Measurements from ENCODE around the gene DPPA5. TPM values are rescaled to one million over a fixed set of nuclear protein-coding genes. Genes with fewer than 3 reads are reported as not detected.
"Not testable (repeated sequence)": the region's sequence is repeated elsewhere in the genome, so short reads cannot be mapped to it uniquely, and the experiment has no call there.

DPPA5 gene
- total RNA-seq, 1 donor from 2014 or later, result not detected

DNA sequence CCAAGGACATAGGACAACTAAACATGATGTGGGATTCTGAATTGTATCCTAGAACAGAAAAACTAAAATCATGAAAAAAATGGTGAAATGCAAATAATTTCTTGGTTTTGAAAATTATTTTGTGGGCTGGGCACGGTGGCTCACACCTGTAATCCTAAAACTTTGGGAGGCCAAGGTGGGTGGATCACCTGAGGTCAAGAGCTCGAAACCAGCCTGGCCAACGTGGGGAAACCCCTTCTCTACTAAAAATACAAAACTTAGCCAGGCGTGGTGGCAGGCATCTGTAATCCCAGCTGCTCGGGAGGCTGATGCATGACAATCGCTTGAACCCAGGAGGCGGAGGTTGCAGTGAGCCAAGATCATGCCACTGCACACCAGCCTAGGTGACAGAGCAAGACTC lies 50.3 kb downstream of the DPPA5 start:
- DNase-seq (ENCODE audit: low read depth in 2 of 2), result not testable (repeated sequence)

Other genes starting within 250 kb of the DPPA5 start
- gene KHDC1L, start 128.8 kb downstream of the DPPA5 start, total RNA-seq, result not detected in 2 replicates
- gene KHDC1, start 91.1 kb downstream of the DPPA5 start, total RNA-seq, result 0.22 TPM in 1 of 2 replicates, not detected in the other
- gene KHDC3L, start 8.4 kb upstream of the DPPA5 start, total RNA-seq, result not detected in 2 replicates
- under 0.01 TPM in 1 of 2 replicates, not detected in the other for gene OOEP, start 15.6 kb upstream of the DPPA5 start, total RNA-seq
- under 0.01 and 0.79 TPM in 2 replicates for gene DDX43, start 40.6 kb upstream of the DPPA5 start, total RNA-seq
- 0.60 and 1.5 TPM in 2 replicates for gene CGAS, start 98.0 kb upstream of the DPPA5 start, total RNA-seq
- 14.6 and 22.0 TPM in 2 replicates for gene MTO1, start 107.5 kb upstream of the DPPA5 start, total RNA-seq
- gene EEF1A1, start 166.8 kb upstream of the DPPA5 start, total RNA-seq, result 18,098 and 18,972 TPM in 2 replicates

All from lung microvascular endothelial cell (primary cell).